Sigmoid colon (tissue), 3 donors: ENCODE results near the gene DNAH5.

Experiments used
- CTCF ChIP-seq, 4 experiments: fragments of 450-650 bp in 3 of 4; fragments of 200-600 bp in 1 of 4; IDR thresholded peaks; one replicate each; pipeline ENCODE4 v1.5.1; 2016 to 2019; ENCODE audit warnings: antibody characterized with exemption in 4 of 4, mild to moderate bottlenecking in 3 of 4, moderate library complexity in 2 of 4
- POLR2A ChIP-seq, 2 donors: fragments of 450-650 bp; IDR thresholded peaks; one replicate each; pipeline ENCODE4 v1.6.1; 2016; ENCODE audit warnings: antibody characterized with exemption in 2 of 2, mild to moderate bottlenecking in 2 of 2, moderate library complexity in 2 of 2

GRCh38 chr5:13939638-13940037 lies 4.8 kb downstream of the DNAH5 start:
- TF ChIP-seq CTCF (IDR thresholded peaks at IDR 0.05) (no peak), POLR2A (IDR thresholded peaks at IDR 0.05) (no peak)
